ENCODE data around the gene MNS1.
"Not testable (repeated sequence)": the region's sequence is repeated elsewhere in the genome, so short reads cannot be mapped to it uniquely, and the experiment has no call there.

DNA sequence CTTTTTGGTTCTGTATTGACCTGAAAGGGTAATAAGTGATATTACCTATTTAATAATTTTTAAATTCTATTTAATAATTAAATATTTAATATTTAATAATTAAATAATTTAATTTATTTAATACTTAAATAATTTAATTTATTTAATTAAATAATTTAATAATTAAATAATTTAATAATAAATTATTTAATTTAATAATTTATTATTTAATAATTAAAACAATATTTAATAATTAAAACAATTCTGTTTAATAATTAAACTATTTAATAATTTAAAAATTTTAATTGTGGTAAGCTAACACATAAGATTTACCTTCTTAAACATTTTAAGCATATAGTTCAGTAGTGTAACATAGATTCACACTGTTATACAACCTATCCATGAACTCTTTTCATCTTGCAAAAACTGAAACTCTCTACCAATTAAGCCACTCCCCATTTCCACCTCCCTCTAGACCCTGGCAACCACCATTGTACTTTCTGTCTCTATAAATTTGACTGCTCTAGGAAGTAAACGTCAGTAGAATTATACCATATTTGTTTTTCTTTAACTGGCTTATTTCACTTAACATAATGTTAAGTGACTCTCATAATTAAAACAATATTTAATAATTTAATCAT is 51.7 kb downstream of the MNS1 start:
- TF ChIP-seq, protein P1, sequence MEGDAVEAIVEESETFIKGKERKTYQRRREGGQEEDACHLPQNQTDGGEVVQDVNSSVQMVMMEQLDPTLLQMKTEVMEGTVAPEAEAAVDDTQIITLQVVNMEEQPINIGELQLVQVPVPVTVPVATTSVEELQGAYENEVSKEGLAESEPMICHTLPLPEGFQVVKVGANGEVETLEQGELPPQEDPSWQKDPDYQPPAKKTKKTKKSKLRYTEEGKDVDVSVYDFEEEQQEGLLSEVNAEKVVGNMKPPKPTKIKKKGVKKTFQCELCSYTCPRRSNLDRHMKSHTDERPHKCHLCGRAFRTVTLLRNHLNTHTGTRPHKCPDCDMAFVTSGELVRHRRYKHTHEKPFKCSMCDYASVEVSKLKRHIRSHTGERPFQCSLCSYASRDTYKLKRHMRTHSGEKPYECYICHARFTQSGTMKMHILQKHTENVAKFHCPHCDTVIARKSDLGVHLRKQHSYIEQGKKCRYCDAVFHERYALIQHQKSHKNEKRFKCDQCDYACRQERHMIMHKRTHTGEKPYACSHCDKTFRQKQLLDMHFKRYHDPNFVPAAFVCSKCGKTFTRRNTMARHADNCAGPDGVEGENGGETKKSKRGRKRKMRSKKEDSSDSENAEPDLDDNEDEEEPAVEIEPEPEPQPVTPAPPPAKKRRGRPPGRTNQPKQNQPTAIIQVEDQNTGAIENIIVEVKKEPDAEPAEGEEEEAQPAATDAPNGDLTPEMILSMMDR (optimal IDR thresholded peaks at IDR 0.05 in 1 of 3, IDR thresholded peaks at IDR 0.05 in 1 of 3, conservative IDR thresholded peaks at IDR 0.05 in 1 of 3; ENCODE audit: extremely low read depth in 1 of 3, insufficient read depth in 2 of 3, low read length in 3 of 3), result not testable (repeated sequence)
- not testable (repeated sequence) for TF ChIP-seq EZH2 (IDR thresholded peaks at IDR 0.05; ENCODE audit: low read length)
